Keratinocyte (primary cell): Measurements from ENCODE around the gene NHSL2.

ENCODE experiments used
- CTCF ChIP-seq, 3 experiments: IDR thresholded peaks in 1 of 3; conservative IDR thresholded peaks in 1 of 3; optimal IDR thresholded peaks in 1 of 3; 2 replicates in 2 of 3; 3 replicates in 1 of 3; pipeline versions ENCODE3 to v1.5.1; 2011; ENCODE audit warnings: low read length in 3 of 3, mild to moderate bottlenecking in 3 of 3, moderate library complexity in 2 of 3, control low read depth in 1 of 3, inconsistent platforms in 1 of 3; ENCODE audit not compliant: insufficient read depth in 2 of 3; ENCODE audit errors: extremely low read depth in 1 of 3
- EZH2 ChIP-seq: IDR thresholded peaks from one replicate; pipeline ENCODE4 v1.6.1; 2012; ENCODE audit warnings: inconsistent platforms, mild to moderate bottlenecking, low read length, moderate library complexity

GRCh38 chrX:72102126-72102525 is 191.5 kb downstream of the NHSL2 start:
- no peak for TF ChIP-seq CTCF (optimal IDR thresholded peaks at IDR 0.05 in 1 of 3, IDR thresholded peaks at IDR 0.05 in 1 of 3, conservative IDR thresholded peaks at IDR 0.05 in 1 of 3; ENCODE audit: extremely low read depth in 1 of 3, insufficient read depth in 2 of 3, low read length in 3 of 3)
- no peak for TF ChIP-seq EZH2
